ENCODE data around the gene BNIPL.

DNA sequence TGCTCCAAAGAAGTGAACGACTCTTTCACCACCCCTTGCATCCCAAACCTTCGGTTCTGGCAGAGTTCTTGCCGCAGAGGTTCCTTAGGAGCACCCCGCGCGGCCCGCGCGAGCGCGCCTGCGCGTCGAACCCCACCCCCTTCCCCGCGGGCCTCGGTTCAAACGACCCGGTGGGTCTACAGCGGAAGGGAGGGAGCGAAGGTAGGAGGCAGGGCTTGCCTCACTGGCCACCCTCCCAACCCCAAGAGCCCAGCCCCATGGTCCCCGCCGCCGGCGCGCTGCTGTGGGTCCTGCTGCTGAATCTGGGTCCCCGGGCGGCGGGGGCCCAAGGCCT lies 11.2 kb downstream of the BNIPL start, which contains the start of gene C1orf56:
- no peak for TF ChIP-seq EP300 (IDR thresholded peaks at IDR 0.05; ENCODE audit: low read depth)
- TF ChIP-seq, protein P1, sequence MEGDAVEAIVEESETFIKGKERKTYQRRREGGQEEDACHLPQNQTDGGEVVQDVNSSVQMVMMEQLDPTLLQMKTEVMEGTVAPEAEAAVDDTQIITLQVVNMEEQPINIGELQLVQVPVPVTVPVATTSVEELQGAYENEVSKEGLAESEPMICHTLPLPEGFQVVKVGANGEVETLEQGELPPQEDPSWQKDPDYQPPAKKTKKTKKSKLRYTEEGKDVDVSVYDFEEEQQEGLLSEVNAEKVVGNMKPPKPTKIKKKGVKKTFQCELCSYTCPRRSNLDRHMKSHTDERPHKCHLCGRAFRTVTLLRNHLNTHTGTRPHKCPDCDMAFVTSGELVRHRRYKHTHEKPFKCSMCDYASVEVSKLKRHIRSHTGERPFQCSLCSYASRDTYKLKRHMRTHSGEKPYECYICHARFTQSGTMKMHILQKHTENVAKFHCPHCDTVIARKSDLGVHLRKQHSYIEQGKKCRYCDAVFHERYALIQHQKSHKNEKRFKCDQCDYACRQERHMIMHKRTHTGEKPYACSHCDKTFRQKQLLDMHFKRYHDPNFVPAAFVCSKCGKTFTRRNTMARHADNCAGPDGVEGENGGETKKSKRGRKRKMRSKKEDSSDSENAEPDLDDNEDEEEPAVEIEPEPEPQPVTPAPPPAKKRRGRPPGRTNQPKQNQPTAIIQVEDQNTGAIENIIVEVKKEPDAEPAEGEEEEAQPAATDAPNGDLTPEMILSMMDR (IDR thresholded peaks at IDR 0.05): no peak

All from transverse colon (tissue), 3 donors.